Transverse colon (tissue), 4 donors: Measurements from ENCODE around the gene ANGPTL8. TPM values are rescaled to one million over a fixed set of nuclear protein-coding genes. Genes with fewer than 3 reads are reported as not detected.
A peak's percentile ranks its signal among the peaks of the same experiment; 100 is the strongest.

Source experiments
- DNase-seq: peaks from one replicate; pipeline ENCODE4 v3.0.0-alpha.2; 2019
- H3K27ac ChIP-seq, 4 donors: fragments of 200-600 bp; sonication (generic); 2 replicates each; pipeline ENCODE4 v1.5.1; 2016 to 2018; ENCODE audit warnings: inconsistent platforms in 4 of 4
- H3K27me3 ChIP-seq: fragments of 200-600 bp; sonication (generic); 2 replicates; pipeline ENCODE4 v1.5.1; 2017; ENCODE audit warnings: inconsistent platforms
- H3K36me3 ChIP-seq, 4 donors: fragments of 200-600 bp; sonication (generic); 2 replicates each; pipeline ENCODE4 v1.5.1; 2017 to 2019; ENCODE audit warnings: inconsistent platforms in 4 of 4
- H3K4me1 ChIP-seq, 4 donors: fragments of 200-600 bp; sonication (generic); 2 replicates each; pipeline ENCODE4 v1.5.1; 2017 to 2020; ENCODE audit warnings: inconsistent platforms in 4 of 4
- H3K4me3 ChIP-seq, 4 donors: fragments of 200-600 bp; sonication (generic); 1 replicate in 1 of 4; 2 replicates in 3 of 4; pipeline versions ENCODE4 v1.5.1 to v1.6.1; 2017 to 2019; ENCODE audit warnings: inconsistent platforms in 4 of 4
- H3K9me3 ChIP-seq, 2 donors: fragments of 200-600 bp; sonication (generic); 2 replicates each; pipeline ENCODE4 v1.5.1; 2017 to 2019; ENCODE audit warnings: inconsistent platforms in 2 of 2
- CTCF ChIP-seq, 5 experiments: fragments of 200-600 bp in 3 of 5; fragments of 450-650 bp in 2 of 5; sonication (generic) in 3 of 5; IDR thresholded peaks; 1 replicate in 2 of 5; 2 replicates in 3 of 5; pipeline ENCODE4 v1.5.1; 2016 to 2017; ENCODE audit warnings: antibody characterized with exemption in 5 of 5, inconsistent platforms in 3 of 5, mild to moderate bottlenecking in 2 of 5, moderate library complexity in 1 of 5
- EP300 ChIP-seq: sonication (generic); formaldehyde crosslinking; IDR thresholded peaks from one replicate; pipeline ENCODE4 v1.6.1; 2017; ENCODE audit warnings: antibody characterized with exemption, low read depth
- POLR2A ChIP-seq: fragments of 450-650 bp; IDR thresholded peaks from one replicate; pipeline ENCODE4 v1.6.1; 2016; ENCODE audit warnings: antibody characterized with exemption, mild to moderate bottlenecking, moderate library complexity
- POLR2AphosphoS5 ChIP-seq, 3 donors: sonication (generic); formaldehyde crosslinking; IDR thresholded peaks; one replicate each; pipeline ENCODE4 v1.6.1; 2016; ENCODE audit warnings: antibody characterized with exemption in 3 of 3
- WGBS, 2 donors: methylation state at CpG; one replicate each; pipeline ENCODE4 v1.1.5; 2018; ENCODE audit warnings: low coverage in 1 of 2; 5-methylcytosine and 5-hydroxymethylcytosine counted together
- in situ Hi-C, 4 donors: fragments of 200-750 bp; cut with MboI; loops; one replicate each; pipeline versions ENCODE4 v1.15.0 to v1.15.1; 2017; ENCODE audit warnings: low sequenced_read_pairs in 3 of 4, low pct_ligation_motif_present in 1 of 4, low pct_unique_long_range_greater_than_20kb in 1 of 4
- intact Hi-C: fragments of 100-400 bp; cut with DNase I; formaldehyde crosslinking; loops from one replicate; pipeline ENCODE4 v1.15.1; 2023; ENCODE audit warnings: low total_unique reads
- total RNA-seq, 4 donors: library from RNA; depleted of rRNA; stranded (reverse); fragments of >200 nt; gene quantifications; one replicate each; pipeline ENCODE4 v1.1.0, GENCODE V29; 2016

The ANGPTL8 gene
- total RNA-seq, 4 donors from 2014 or later, result not detected

- in situ Hi-C loops, result no loop called here
These were observed 25.2 kb downstream of the ANGPTL8 start for GRCh38 chr19:11264452-11265176.

GRCh38 chr19:11265177-11265784 lies 25.9 kb downstream of the ANGPTL8 start:
- no peak for TF ChIP-seq EP300
- no peak for TF ChIP-seq POLR2AphosphoS5 (IDR thresholded peaks at IDR 0.05)
- no peak for TF ChIP-seq CTCF (IDR thresholded peaks at IDR 0.05)
- no peak for TF ChIP-seq POLR2A
- Histone ChIP-seq H3K9me3 (no peaks in the 10 kb centered on the region), H3K27me3 (no peaks in the 10 kb centered on the region), H3K36me3 (no peaks in the 10 kb centered on the region), H3K27ac (peak overlapping the region; percentile 82 to 91 (median 86)), H3K4me1 (peaks cover 7 to 49% (median 39%) of the 10 kb centered on the region in 4 donors), H3K4me3 (no peak overlapping the region)
- intact Hi-C loops (no loop called here), in situ Hi-C loops (no loop called here)
- DNase-seq, result no peak
- WGBS, 2 donors, result 56% methylated on average over 6 of the region's 6 CpGs; no CpG with 5 or more reads in 1 of the 2 donors

More at GRCh38 chr19:11264452-11265176, 25.2 kb downstream of the ANGPTL8 start:
- peak; percentile 88 for DNase-seq
- Histone ChIP-seq H3K27me3 (no peaks in the 10 kb centered on the region), H3K9me3 (no peaks in the 10 kb centered on the region), H3K27ac (peak overlapping the region; percentile 82 to 91 (median 86)), H3K36me3 (no peaks in the 10 kb centered on the region), H3K4me1 (peaks cover 7 to 49% (median 39%) of the 10 kb centered on the region in 4 donors), H3K4me3 (no peak overlapping the region)
- peak; percentile 77 for TF ChIP-seq POLR2A
- TF ChIP-seq POLR2AphosphoS5 (IDR thresholded peaks at IDR 0.05), result peak; percentile 51 to 62 (median 59)
- TF ChIP-seq CTCF (IDR thresholded peaks at IDR 0.05), result no peak
- no peak for TF ChIP-seq EP300
- intact Hi-C loops, result no loop called here
- WGBS, 2 donors, result 53 to 69% methylated on average over 5 to 19 of the region's 19 CpGs

GRCh38 chr19:11265785-11266236 lies 26.4 kb downstream of the ANGPTL8 start:
- in situ Hi-C loops (no loop called here), intact Hi-C loops (no loop called here)
- no peaks in the 10 kb centered on the region for H3K27me3 ChIP-seq
- H3K36me3 ChIP-seq, result no peaks in the 10 kb centered on the region
- no peak overlapping the region for H3K4me3 ChIP-seq
- peaks cover 7 to 49% (median 39%) of the 10 kb centered on the region in 4 donors for H3K4me1 ChIP-seq
- peak; percentile 95 for DNase-seq
- TF ChIP-seq POLR2AphosphoS5 (IDR thresholded peaks at IDR 0.05) (peak; percentile 53 to 92 (median 90)), CTCF (IDR thresholded peaks at IDR 0.05) (no peak), EP300 (peak; percentile 72), POLR2A (peak; percentile 73)
- no peaks in the 10 kb centered on the region for H3K9me3 ChIP-seq
- WGBS, 2 donors, result 46% methylated on average over 11 of the region's 11 CpGs; no CpG with 5 or more reads in 1 of the 2 donors
- peak overlapping the region; percentile 82 to 91 (median 86) for H3K27ac ChIP-seq

- H3K36me3 ChIP-seq, result no peaks in the 10 kb centered on the region
- no peak for TF ChIP-seq CTCF (IDR thresholded peaks at IDR 0.05)
- peak overlapping the region in 1 of 4 donors; percentile 58 for H3K27ac ChIP-seq
- no peak overlapping the region for H3K4me3 ChIP-seq
- H3K27me3 ChIP-seq, result no peaks in the 10 kb centered on the region
- H3K9me3 ChIP-seq, result no peaks in the 10 kb centered on the region
- no peak for DNase-seq
- in situ Hi-C loops (no loop called here), intact Hi-C loops (no loop called here)
- 88 to 90% methylated on average over 2 to 10 of the region's 10 CpGs for WGBS, 2 donors
- peaks cover 7 to 43% (median 32%) of the 10 kb centered on the region in 4 donors for H3K4me1 ChIP-seq
These were observed 28.1 kb downstream of the ANGPTL8 start for GRCh38 chr19:11267316-11268085.
